Measurements from ENCODE around the gene MAST3.

MAST3 gene

GRCh38 chr19:18072335-18072734 is 25.2 kb upstream of the MAST3 start:
- H4K91ac ChIP-seq (ENCODE audit: low read length) = no peak overlapping the region

GRCh38 chr19:18073197-18073596 is 24.4 kb upstream of the MAST3 start:
- Histone ChIP-seq H3K27me3 (ENCODE audit: control insufficient read depth in 1 of 2, insufficient read depth in 1 of 2, low read length in 2 of 2) (peaks cover 10 to 40% of the 10 kb centered on the region in 2 experiments), H2BK12ac (ENCODE audit: low read length in 2 of 2) (no peak overlapping the region), H3K36me3 (ENCODE audit: control insufficient read depth in 1 of 2, insufficient read depth in 2 of 2, low read depth in 1 of 2, low read length in 2 of 2) (no peaks in the 10 kb centered on the region)

More at GRCh38 chr19:18072335-18072734, 25.2 kb upstream of the MAST3 start:
- Histone ChIP-seq H3K23ac (ENCODE audit: low read length in 2 of 2) (no peak overlapping the region), H3K9ac (ENCODE audit: low read length) (no peak overlapping the region), H3K27ac (ENCODE audit: low read length, poor library complexity, severe bottlenecking) (no peak overlapping the region), H3K27me3 (ENCODE audit: control insufficient read depth in 1 of 2, insufficient read depth in 1 of 2, low read length in 2 of 2) (peaks cover 10 to 33% of the 10 kb centered on the region in 2 experiments), H3K4me3 (ENCODE audit: insufficient read depth in 1 of 2, low read depth in 1 of 2, low read length in 2 of 2) (no peak overlapping the region), H2BK12ac (ENCODE audit: low read length in 2 of 2) (no peak overlapping the region), H3K18ac (ENCODE audit: low read depth in 1 of 2, low read length in 2 of 2) (no peak overlapping the region), H3K14ac (ENCODE audit: low read length in 2 of 2) (no peak overlapping the region), H3K4me2 (ENCODE audit: low read length, poor library complexity, severe bottlenecking) (no peak overlapping the region), H3K36me3 (ENCODE audit: control insufficient read depth in 1 of 2, insufficient read depth in 2 of 2, low read depth in 1 of 2, low read length in 2 of 2) (no peaks in the 10 kb centered on the region), H2BK5ac (ENCODE audit: low read depth, low read length, poor library complexity, severe bottlenecking) (no peak overlapping the region), H2AK5ac (ENCODE audit: low read length, severe bottlenecking) (no peak overlapping the region), H2BK15ac (ENCODE audit: low read depth, poor library complexity, severe bottlenecking) (no peak overlapping the region), H3K79me1 (replicated peaks; ENCODE audit: low read length, poor library complexity, severe bottlenecking) (no peaks in the 10 kb centered on the region), H4K8ac (ENCODE audit: low read length) (no peak overlapping the region), H3K4ac (ENCODE audit: low read depth in 1 of 2, low read length in 2 of 2) (no peak overlapping the region), H3K4me1 (ENCODE audit: control insufficient read depth, insufficient read depth, low read depth, low read length) (no peaks in the 10 kb centered on the region), H2AFZ (ENCODE audit: low read depth, low read length) (no peak overlapping the region), H3K9me3 (ENCODE audit: control insufficient read depth, low read length) (no peaks in the 10 kb centered on the region), H2BK120ac (ENCODE audit: low read depth, low read length) (no peak overlapping the region)
- DNase-seq = no peak
- WGBS = 91% methylated on average over 4 of the region's 6 CpGs

GRCh38 chr19:18074192-18074591 is 23.4 kb upstream of the MAST3 start:
- no peak overlapping the region for H2BK15ac ChIP-seq (ENCODE audit: low read depth, poor library complexity, severe bottlenecking)
- H3K4ac ChIP-seq (ENCODE audit: low read depth in 1 of 2, low read length in 2 of 2) = no peak overlapping the region
- H3K23ac ChIP-seq (ENCODE audit: low read length in 2 of 2) = no peak overlapping the region
- no peaks in the 10 kb centered on the region for H3K36me3 ChIP-seq (ENCODE audit: control insufficient read depth in 1 of 2, insufficient read depth in 2 of 2, low read depth in 1 of 2, low read length in 2 of 2)
- H3K4me3 ChIP-seq (ENCODE audit: insufficient read depth in 1 of 2, low read depth in 1 of 2, low read length in 2 of 2) = no peak overlapping the region
- no peaks in the 10 kb centered on the region for H3K4me1 ChIP-seq (ENCODE audit: control insufficient read depth, insufficient read depth, low read depth, low read length)
- no peak overlapping the region for H2AK5ac ChIP-seq (ENCODE audit: low read length, severe bottlenecking)
- no peak overlapping the region for H2BK120ac ChIP-seq (ENCODE audit: low read depth, low read length)
- no peak overlapping the region for H2BK5ac ChIP-seq (ENCODE audit: low read depth, low read length, poor library complexity, severe bottlenecking)
- no peak overlapping the region for H3K27ac ChIP-seq (ENCODE audit: low read length, poor library complexity, severe bottlenecking)
- no peaks in the 10 kb centered on the region for H3K9me3 ChIP-seq (ENCODE audit: control insufficient read depth, low read length)
- H3K14ac ChIP-seq (ENCODE audit: low read length in 2 of 2) = no peak overlapping the region
- H4K91ac ChIP-seq (ENCODE audit: low read length) = no peak overlapping the region
- H2BK12ac ChIP-seq (ENCODE audit: low read length in 2 of 2) = no peak overlapping the region
- H2AFZ ChIP-seq (ENCODE audit: low read depth, low read length) = no peak overlapping the region
- no peak overlapping the region for H4K8ac ChIP-seq (ENCODE audit: low read length)
- no peaks in the 10 kb centered on the region for H3K79me1 ChIP-seq (replicated peaks; ENCODE audit: low read length, poor library complexity, severe bottlenecking)
- 81% methylated on average over 9 of the region's 9 CpGs for WGBS
- no peak overlapping the region for H3K4me2 ChIP-seq (ENCODE audit: low read length, poor library complexity, severe bottlenecking)
- no peak for DNase-seq
- no peak overlapping the region for H3K18ac ChIP-seq (ENCODE audit: low read depth in 1 of 2, low read length in 2 of 2)
- no peak overlapping the region for H3K9ac ChIP-seq (ENCODE audit: low read length)
- peaks cover 10 to 36% of the 10 kb centered on the region in 2 experiments for H3K27me3 ChIP-seq (ENCODE audit: control insufficient read depth in 1 of 2, insufficient read depth in 1 of 2, low read length in 2 of 2)

More at GRCh38 chr19:18073197-18073596, 24.4 kb upstream of the MAST3 start:
- H4K91ac ChIP-seq (ENCODE audit: low read length) = no peak overlapping the region
- H3K4ac ChIP-seq (ENCODE audit: low read depth in 1 of 2, low read length in 2 of 2) = no peak overlapping the region
- H3K79me1 ChIP-seq (replicated peaks; ENCODE audit: low read length, poor library complexity, severe bottlenecking) = no peaks in the 10 kb centered on the region
- H3K4me2 ChIP-seq (ENCODE audit: low read length, poor library complexity, severe bottlenecking) = no peak overlapping the region
- H3K23ac ChIP-seq (ENCODE audit: low read length in 2 of 2) = no peak overlapping the region
- no peak overlapping the region for H3K9ac ChIP-seq (ENCODE audit: low read length)
- H4K8ac ChIP-seq (ENCODE audit: low read length) = no peak overlapping the region
- no peak overlapping the region for H2BK15ac ChIP-seq (ENCODE audit: low read depth, poor library complexity, severe bottlenecking)
- no peak overlapping the region for H3K4me3 ChIP-seq (ENCODE audit: insufficient read depth in 1 of 2, low read depth in 1 of 2, low read length in 2 of 2)
- H3K9me3 ChIP-seq (ENCODE audit: control insufficient read depth, low read length) = no peaks in the 10 kb centered on the region
- no peak overlapping the region for H3K18ac ChIP-seq (ENCODE audit: low read depth in 1 of 2, low read length in 2 of 2)
- H2AK5ac ChIP-seq (ENCODE audit: low read length, severe bottlenecking) = no peak overlapping the region
- no peak overlapping the region for H3K14ac ChIP-seq (ENCODE audit: low read length in 2 of 2)
- no peak overlapping the region for H2BK5ac ChIP-seq (ENCODE audit: low read depth, low read length, poor library complexity, severe bottlenecking)
- 87% methylated on average over 4 of the region's 4 CpGs for WGBS
- no peaks in the 10 kb centered on the region for H3K4me1 ChIP-seq (ENCODE audit: control insufficient read depth, insufficient read depth, low read depth, low read length)
- no peak for DNase-seq
- no peak overlapping the region for H2AFZ ChIP-seq (ENCODE audit: low read depth, low read length)
- no peak overlapping the region for H2BK120ac ChIP-seq (ENCODE audit: low read depth, low read length)
- H3K27ac ChIP-seq (ENCODE audit: low read length, poor library complexity, severe bottlenecking) = no peak overlapping the region

GRCh38 chr19:18083929-18084684 is 13.5 kb upstream of the MAST3 start:
- H2AFZ ChIP-seq (ENCODE audit: low read depth, low read length) = no peak overlapping the region
- peaks cover 9% of the 10 kb centered on the region in 2 experiments for H3K27me3 ChIP-seq (ENCODE audit: control insufficient read depth in 1 of 2, insufficient read depth in 1 of 2, low read length in 2 of 2)
- no peak overlapping the region for H3K4me2 ChIP-seq (ENCODE audit: low read length, poor library complexity, severe bottlenecking)
- peaks cover 7% of the 10 kb centered on the region for H3K9me3 ChIP-seq (ENCODE audit: control insufficient read depth, low read length)
- H2BK12ac ChIP-seq (ENCODE audit: low read length in 2 of 2) = no peak overlapping the region
- H3K23ac ChIP-seq (ENCODE audit: low read length in 2 of 2) = no peak overlapping the region
- no peaks in the 10 kb centered on the region for H3K79me1 ChIP-seq (replicated peaks; ENCODE audit: low read length, poor library complexity, severe bottlenecking)
- no peak overlapping the region for H2BK15ac ChIP-seq (ENCODE audit: low read depth, poor library complexity, severe bottlenecking)
- no peak overlapping the region for H2AK5ac ChIP-seq (ENCODE audit: low read length, severe bottlenecking)
- H3K9ac ChIP-seq (ENCODE audit: low read length) = no peak overlapping the region
- no peak overlapping the region for H2BK5ac ChIP-seq (ENCODE audit: low read depth, low read length, poor library complexity, severe bottlenecking)
- H3K4me1 ChIP-seq (ENCODE audit: control insufficient read depth, insufficient read depth, low read depth, low read length) = peaks cover 5% of the 10 kb centered on the region
- 65% methylated on average over 8 of the region's 8 CpGs for WGBS
- no peak overlapping the region for H3K14ac ChIP-seq (ENCODE audit: low read length in 2 of 2)
- no peak overlapping the region for H4K8ac ChIP-seq (ENCODE audit: low read length)
- H3K36me3 ChIP-seq (ENCODE audit: control insufficient read depth in 1 of 2, insufficient read depth in 2 of 2, low read depth in 1 of 2, low read length in 2 of 2) = no peaks in the 10 kb centered on the region
- no peak overlapping the region for H2BK120ac ChIP-seq (ENCODE audit: low read depth, low read length)
- no peak for DNase-seq
- no peak overlapping the region for H3K4me3 ChIP-seq (ENCODE audit: insufficient read depth in 1 of 2, low read depth in 1 of 2, low read length in 2 of 2)
- H3K27ac ChIP-seq (ENCODE audit: low read length, poor library complexity, severe bottlenecking) = no peak overlapping the region
- H4K91ac ChIP-seq (ENCODE audit: low read length) = peak overlapping the region; percentile 3
- H3K4ac ChIP-seq (ENCODE audit: low read depth in 1 of 2, low read length in 2 of 2) = no peak overlapping the region
- H3K18ac ChIP-seq (ENCODE audit: low read depth in 1 of 2, low read length in 2 of 2) = no peak overlapping the region

Measured in mesenchymal stem cell (in vitro differentiated cells and primary cell).